Mononuclear cell (primary cell): ENCODE measurements around the gene FBXO42. TPM values are rescaled to one million over a fixed set of nuclear protein-coding genes. Genes with fewer than 3 reads are reported as not detected.
A peak's percentile ranks its signal among the peaks of the same experiment; 100 is the strongest.
"Not testable (repeated sequence)": the region's sequence is repeated elsewhere in the genome, so short reads cannot be mapped to it uniquely, and the experiment has no call there.

Experiments
- H3K27me3 ChIP-seq: 2 replicates; pipeline ENCODE4 v1.6.0; 2011; ENCODE audit warnings: low read length, control low read depth; ENCODE audit not compliant: insufficient read depth
- H3K4me1 ChIP-seq: 2 replicates; pipeline ENCODE4 v1.5.1; 2011; ENCODE audit warnings: mild to moderate bottlenecking, low read length, control low read depth; ENCODE audit not compliant: insufficient read depth
- H3K4me3 ChIP-seq: 2 replicates; pipeline ENCODE4 v1.5.1; 2011; ENCODE audit warnings: mild to moderate bottlenecking, low read length, moderate library complexity
- H3K9me3 ChIP-seq: 2 replicates; pipeline ENCODE4 v1.5.1; 2011; ENCODE audit warnings: low read depth, mild to moderate bottlenecking, control low read depth, low read length
- total RNA-seq: library from RNA; depleted of rRNA; stranded (reverse); fragments of >200 nt; gene quantifications from one replicate; pipeline ENCODE4 v1.2.3, GENCODE V29; 2012

Gene FBXO42
- total RNA-seq, 1 donor: 25.6 TPM

DNA sequence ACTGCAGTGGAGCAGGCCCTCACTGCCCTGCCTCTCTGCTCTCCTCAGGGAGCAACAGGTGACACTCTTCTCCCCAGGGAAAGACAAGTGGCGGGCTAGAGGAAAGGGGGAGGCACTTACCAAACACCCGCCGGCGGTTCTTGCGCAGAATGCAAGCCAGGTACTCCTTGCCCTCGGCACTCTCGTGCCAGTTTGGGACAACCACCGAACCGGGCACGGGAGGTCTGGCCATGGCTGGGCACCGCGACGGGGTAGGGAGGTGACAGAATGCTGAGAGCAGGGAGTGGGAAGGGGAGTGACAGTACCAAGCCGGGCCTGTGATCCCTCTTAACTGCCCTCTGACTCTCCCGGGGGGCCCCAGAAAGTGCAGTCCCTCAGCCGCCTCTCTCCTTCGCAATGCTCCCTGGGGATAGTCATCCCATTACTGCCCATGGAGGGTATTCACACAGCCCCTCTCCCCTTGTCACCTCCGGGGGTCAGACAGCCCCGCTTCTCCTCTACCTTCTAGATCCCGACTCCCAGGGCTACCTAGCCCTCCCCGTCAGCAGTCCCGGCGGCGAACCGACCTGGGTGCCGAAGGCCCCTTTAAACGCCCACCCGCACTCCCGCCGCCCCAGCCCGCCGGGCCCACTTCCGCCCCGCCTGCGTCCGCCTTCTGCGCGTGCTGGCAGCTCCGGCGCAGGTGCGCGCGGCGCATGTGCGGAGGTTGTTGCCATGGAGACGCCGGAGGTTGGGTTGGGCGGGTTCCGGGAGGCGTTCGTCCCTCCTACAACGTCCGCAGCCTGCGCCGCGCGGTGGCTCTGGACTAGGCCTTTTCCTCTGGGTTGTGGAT is 115.6 kb downstream of the FBXO42 start, which contains the start of gene CPLANE2:
Gene CPLANE2, minus strand, starts transcription at position 673 of the 832 bp plus-strand sequence. Its CDS starts 441 bp downstream, at position 232.
- Histone ChIP-seq H3K4me3 (peak within 1 kb of the TSS; percentile 60), H3K4me1 (peaks cover 20% of the 10 kb centered on the region)

DNA sequence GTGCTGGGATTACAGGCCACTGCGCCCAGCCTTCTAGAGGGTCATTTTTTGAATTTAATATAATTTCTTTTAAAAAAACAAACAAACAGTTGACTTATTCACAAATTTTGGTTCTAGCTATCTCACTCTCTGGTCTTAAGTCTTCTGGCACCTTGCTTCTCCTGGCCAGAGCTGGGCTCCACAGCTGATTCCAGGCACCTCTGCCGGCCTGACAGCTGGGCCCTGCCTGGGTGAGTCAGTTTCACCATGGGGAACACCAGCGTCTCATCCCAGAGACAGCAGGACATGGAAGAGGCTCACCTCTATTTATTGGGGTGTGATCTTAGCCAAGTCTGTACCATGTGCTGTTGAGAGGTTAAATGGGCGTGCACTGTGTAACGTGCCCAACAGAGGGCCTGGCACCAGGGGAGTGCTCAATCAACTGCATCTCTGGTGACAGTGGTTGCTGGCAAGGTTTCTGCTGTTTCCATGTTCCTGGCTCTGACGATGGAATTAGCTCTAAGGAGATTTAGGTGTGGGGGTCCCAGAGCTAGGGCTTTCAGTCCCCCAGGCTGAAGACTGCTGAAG is 116.3 kb downstream of the FBXO42 start:
- Histone ChIP-seq H3K4me1 (peaks cover 20% of the 10 kb centered on the region), H3K9me3 (no peaks in the 10 kb centered on the region), H3K4me3 (peak overlapping the region; percentile 60), H3K27me3 (no peaks in the 10 kb centered on the region)

More for the DNA sequence above, 115.6 kb downstream of the FBXO42 start, which contains the start of gene CPLANE2:
- H3K27me3 ChIP-seq: no peaks in the 10 kb centered on the region
- H3K9me3 ChIP-seq: no peaks in the 10 kb centered on the region

DNA sequence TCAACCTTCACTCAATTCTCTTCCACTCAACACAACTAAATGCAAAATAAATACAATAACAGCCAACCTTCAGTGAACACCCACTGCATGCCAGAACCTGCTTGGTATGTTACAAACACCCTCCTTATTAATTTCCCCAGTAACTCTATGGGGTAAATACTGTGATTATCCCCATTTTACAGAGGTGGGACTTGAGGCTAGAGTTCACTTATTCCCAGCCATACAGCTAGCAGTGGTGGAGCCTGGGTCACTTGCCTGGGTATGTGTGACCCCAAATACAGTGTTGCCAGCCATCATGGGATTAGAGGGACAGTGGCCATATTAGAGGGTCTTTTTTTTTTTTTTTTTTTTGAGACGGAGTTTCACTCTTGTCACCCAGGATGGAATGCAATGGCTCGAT is 116.9 kb downstream of the FBXO42 start:
- Histone ChIP-seq H3K27me3 (no peaks in the 10 kb centered on the region), H3K4me3 (no peak overlapping the region), H3K4me1 (peaks cover 20% of the 10 kb centered on the region), H3K9me3 (no peaks in the 10 kb centered on the region)

DNA sequence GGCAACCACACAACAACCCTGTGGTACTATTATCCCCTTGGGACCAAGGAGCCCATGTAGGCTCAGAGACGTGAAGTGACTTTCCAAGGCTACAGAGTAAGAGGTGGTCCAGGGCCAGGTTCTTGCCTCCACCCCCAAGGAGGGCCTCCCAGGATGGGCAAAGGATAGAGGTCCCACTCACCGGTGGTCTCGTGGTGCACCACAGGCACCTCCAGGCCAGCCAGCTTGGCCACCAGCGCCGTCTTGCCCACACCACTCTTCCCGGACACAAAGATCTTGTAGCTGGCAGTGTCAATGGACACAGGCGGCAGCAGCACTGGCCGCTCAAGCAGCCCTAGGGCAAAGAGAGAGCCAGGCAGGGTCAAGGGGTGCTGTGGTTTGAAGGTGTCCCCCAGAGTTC is 118.8 kb downstream of the FBXO42 start:
- peaks cover 20% of the 10 kb centered on the region for H3K4me1 ChIP-seq
- H3K27me3 ChIP-seq: peaks cover 4% of the 10 kb centered on the region
- no peak overlapping the region for H3K4me3 ChIP-seq
- H3K9me3 ChIP-seq: no peaks in the 10 kb centered on the region

DNA sequence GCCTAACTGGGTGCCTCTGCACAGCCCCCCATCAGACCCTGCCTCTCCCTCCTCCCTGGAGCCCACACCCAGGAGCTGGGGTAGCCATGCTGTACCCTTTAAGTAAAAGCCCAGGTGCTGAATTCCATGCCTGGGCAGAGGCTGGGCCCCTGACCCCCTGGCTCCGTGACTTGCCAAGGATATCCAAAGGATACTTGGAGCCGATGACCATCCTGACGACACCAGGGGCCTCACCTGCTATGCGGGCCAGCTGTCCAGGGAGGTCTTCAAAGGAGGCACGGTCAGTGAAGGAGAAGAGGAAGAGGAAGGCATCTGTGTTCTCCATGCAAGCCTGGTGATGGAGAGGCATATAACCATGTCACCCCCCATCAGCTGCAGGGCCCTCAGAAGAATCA is 120.0 kb downstream of the FBXO42 start:
- Histone ChIP-seq H3K9me3 (no peaks in the 10 kb centered on the region), H3K4me3 (no peak overlapping the region), H3K27me3 (peaks cover 14% of the 10 kb centered on the region), H3K4me1 (peaks cover 22% of the 10 kb centered on the region)

DNA sequence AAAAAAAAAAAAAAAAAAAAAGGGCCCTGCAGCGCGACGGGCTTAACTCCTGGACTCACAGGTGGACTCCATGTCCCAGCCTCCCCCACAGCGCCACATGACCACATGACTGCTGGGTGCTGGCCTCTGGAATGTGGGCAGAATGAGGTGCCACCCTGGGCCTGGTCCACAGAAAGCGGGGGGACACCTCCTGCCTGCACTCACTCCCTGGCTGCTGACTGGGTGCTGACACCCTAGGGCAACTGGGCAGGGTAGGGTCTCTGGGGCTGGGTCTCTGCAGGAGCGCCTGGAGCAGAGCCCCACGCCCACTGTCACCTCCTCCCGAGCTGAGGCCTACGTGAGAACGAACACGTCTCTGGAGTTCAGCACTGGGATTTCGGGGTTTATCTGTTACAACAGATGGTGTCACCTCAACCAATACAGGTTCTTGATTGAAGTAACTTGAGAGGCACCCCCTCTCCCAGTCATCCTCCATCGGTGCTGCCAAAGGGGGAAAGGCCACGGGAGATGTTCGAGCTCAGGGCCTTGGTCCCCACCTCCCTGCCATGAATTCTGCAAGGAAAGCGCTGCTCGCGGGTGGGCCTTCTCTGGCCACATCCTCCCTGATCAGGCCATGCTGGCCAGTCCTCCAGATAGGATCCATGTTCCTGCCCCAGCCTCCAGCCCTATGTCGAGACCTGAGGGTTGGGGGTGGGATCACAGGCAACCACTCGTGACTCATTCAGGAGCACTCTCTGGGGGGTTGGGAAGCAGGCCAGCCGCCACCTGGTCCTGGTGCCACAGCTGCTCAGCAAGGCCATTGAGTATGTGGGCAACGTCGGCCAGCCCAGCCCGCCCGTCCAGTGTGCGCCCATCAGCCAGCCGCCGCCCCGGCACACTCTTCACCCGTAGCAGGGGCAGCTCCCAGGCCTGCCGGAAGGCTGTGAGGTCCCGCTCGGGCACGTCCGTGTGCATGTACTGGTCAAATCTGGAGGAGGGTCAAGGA is 120.7 kb downstream of the FBXO42 start:
- no peak overlapping the region for H3K4me3 ChIP-seq
- peaks cover 21% of the 10 kb centered on the region for H3K27me3 ChIP-seq
- no peaks in the 10 kb centered on the region for H3K9me3 ChIP-seq
- peaks cover 22% of the 10 kb centered on the region for H3K4me1 ChIP-seq

DNA sequence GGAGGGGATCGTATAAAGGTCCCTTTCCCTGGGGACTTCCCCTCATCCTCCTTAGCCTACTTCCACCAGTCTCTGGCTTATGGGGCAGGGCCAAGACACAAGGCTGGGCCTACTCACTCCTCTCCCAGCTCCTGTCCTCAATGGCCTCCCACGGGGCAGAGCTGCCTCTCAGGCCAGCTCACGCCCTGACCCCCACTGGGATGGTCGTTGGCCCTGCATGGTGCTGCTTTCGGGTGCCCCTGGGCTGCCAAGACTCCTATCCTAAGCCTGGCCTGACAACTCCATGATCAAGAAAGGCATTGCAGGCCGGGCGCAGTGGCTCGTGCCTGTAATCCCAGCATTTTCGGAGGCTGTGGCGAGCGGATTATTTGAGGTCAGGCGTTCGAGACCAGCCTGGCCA is 121.5 kb downstream of the FBXO42 start:
- peaks cover 29% of the 10 kb centered on the region for H3K27me3 ChIP-seq
- no peak overlapping the region for H3K4me3 ChIP-seq
- peaks cover 14% of the 10 kb centered on the region for H3K4me1 ChIP-seq
- H3K9me3 ChIP-seq: no peaks in the 10 kb centered on the region

DNA sequence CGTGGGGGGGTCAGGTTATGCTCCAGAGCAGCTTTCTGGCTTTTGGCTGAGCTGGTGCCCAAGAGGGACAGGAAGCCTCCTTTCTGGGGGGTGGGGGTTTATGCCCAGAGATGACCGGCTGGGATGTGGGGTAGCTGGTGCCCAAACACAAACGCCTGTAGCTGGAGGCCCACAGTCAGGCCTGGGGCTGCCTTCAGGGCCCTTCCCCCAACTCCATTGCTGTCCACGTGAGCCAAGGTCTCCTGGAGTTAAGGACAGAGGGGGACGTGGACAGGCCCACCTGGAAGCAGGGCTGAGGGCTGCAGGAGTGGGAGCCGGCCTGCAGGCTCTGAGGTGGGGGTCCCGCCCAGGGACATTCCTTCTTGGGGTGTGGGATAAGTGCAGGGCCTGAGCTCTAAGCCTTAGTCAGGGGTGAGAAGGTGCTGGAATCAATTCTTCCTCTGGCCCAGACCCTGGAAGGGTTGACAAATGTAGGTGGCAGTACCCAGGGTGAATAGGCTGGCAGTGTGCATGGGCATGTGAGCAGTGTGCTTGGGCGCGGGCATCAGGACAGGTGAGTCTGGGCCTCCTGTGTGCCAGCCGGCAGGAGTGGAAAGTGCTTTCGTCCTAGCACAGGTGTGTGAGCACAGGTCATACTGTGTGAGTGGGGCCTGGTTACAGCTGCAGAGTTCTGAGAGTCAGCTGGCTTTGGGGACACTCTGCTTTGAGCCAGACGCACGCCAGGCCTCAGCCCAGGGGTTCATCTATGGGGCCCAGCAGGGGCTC is 122.1 kb downstream of the FBXO42 start:
- Histone ChIP-seq H3K4me1 (peaks cover 14% of the 10 kb centered on the region), H3K4me3 (no peak overlapping the region), H3K9me3 (no peaks in the 10 kb centered on the region), H3K27me3 (peaks cover 30% of the 10 kb centered on the region)

DNA sequence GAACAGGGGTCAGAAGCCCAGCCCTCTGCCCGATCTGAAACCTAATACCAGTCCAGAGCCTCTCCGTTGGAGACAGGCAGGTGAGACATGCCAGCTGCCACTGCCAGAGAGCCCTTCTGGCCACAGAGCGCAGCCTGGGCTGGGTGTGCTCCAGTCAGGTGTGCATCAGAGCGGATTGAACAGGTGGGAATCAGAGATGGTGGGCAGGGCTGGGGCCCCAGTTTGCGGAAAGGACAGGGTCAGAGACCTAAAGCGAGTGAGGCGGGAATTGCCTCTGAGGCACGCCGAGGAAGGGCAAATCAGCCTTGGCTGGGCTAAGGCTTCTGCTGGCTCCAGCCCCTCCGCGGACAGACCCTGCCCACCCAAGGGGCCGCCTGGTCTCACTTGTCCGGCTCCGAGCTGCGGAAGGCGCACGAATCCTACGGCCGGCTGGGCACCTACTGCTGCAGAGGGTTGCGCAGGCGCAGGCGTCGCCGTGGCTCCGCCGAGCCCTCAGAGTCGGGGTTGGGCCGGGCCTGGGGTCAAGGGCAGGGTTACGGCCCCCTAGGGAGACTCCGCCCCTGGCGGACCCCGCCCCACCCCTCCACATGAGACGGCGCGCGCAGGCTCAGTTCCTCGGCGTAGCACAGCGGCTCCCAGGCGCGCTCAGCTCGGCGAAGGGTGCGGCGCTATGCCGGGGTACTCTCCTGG is 125.6 kb downstream of the FBXO42 start:
- Histone ChIP-seq H3K4me1 (peaks cover 14% of the 10 kb centered on the region), H3K4me3 (no peak overlapping the region), H3K9me3 (no peaks in the 10 kb centered on the region), H3K27me3 (peaks cover 30% of the 10 kb centered on the region)

DNA sequence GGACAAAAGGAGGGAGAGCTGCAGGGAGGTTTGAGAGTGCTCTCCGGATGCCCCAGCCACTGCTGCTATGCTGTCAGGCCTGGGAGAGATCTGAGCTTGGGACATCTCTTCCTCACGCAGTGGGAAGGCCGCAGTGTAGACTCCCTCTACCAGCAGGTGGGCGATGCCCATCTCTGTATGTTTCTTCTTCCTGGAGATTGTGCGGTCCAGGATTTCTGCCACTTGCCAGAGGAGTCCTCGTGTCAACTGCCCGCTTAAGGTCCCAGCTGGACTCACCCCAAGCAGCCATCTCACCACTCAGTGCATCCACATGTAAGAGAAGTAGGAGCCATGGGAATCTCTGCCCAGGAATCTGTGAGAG is 126.2 kb downstream of the FBXO42 start:
- Histone ChIP-seq H3K9me3 (no peaks in the 10 kb centered on the region), H3K27me3 (peaks cover 30% of the 10 kb centered on the region), H3K4me1 (peaks cover 14% of the 10 kb centered on the region), H3K4me3 (no peak overlapping the region)

DNA sequence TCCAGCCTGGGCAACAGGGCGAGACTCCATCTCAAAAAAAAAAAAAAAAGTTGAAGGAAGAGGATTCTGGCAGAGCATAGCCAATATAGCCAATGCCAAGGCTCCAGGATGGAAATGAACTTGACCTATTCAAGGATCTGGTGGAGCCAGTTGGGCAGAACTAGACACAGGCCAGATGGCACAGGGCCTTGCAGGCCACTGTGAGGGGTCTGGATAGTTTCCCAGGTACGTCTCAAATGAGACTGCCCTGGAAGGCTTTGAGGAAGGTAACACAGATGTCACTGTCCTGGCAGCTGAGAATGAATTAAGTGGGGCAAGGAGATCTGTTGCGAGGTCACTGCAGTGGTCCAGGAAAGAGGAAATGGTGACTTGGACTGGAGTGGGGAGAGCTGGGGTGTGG is 127.8 kb downstream of the FBXO42 start:
- Histone ChIP-seq H3K27me3 (peaks cover 30% of the 10 kb centered on the region), H3K9me3 (no peaks in the 10 kb centered on the region), H3K4me3 (no peak overlapping the region), H3K4me1 (peaks cover 14% of the 10 kb centered on the region)

DNA sequence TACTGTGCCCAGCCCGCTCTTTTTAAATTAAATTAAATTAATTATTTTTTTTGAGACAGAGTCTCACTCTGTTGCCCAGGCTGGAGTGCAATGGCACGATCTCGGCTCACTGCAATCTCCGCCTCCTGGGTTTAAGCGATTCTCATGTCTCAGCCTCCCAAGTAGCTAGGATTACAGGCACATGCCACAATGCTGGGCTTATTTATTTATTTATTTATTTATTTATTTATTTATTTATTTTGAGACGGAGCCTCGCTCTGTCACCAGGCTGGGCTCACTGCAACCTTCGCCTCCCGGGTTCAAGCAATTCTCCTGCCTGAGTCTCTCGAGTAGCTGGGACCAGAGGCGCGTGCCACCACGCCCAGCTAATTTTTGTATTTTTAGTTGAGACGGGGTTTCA is 129.6 kb downstream of the FBXO42 start:
- H3K4me3 ChIP-seq, H3K4me1 ChIP-seq, H3K9me3 ChIP-seq: not testable (repeated sequence)
- H3K27me3 ChIP-seq: peaks cover 20% of the 10 kb centered on the region

DNA sequence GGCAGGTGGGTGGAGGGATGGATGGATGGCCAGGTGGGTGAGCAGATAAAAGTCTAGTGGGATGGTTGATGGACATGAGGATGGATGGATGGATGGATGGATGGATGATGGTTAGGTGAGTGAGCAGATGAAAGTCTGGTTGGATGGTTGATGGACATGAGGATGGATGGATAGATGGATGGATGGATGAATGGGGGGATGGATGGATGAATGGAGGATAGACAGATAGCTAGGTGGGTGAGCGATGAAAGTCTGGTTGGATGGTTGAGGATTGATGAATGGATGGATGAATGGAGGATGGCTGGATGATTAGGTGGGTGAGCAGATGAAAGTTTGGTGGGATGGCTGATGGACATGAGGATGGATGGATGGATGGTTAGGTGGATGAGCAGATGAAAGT is 130.8 kb downstream of the FBXO42 start:
- Histone ChIP-seq H3K4me1 (peaks cover 6% of the 10 kb centered on the region), H3K4me3 (no peak overlapping the region), H3K27me3 (peaks cover 8% of the 10 kb centered on the region), H3K9me3 (no peaks in the 10 kb centered on the region)

DNA sequence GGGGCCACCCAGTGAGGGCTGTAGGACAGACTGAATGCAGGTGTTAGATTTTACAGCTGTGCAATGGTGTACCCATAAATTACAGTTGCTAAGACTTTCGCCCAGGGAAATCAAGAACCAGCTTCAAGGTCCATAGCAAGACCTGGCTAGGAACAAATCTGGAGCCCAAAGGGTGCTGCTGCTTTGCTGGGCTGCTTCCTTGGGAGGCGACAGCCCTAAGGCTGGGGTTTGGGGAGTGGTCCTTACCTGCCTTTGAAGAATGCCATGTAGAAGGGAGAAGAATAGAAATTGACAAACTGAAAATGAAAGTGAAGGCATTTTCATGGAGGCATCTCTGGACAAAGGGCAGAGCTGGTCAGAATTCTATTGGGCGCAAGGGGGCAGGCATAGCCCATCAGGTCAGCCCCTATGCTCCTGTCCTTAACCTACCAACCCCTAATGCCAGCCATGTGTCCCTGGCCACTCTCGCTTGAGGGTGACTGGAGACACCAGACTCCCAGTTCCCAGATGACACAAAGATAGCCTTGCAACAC is 132.2 kb downstream of the FBXO42 start:
- Histone ChIP-seq H3K4me1 (peaks cover 14% of the 10 kb centered on the region), H3K4me3 (no peak overlapping the region), H3K9me3 (no peaks in the 10 kb centered on the region), H3K27me3 (no peaks in the 10 kb centered on the region)
